Thyroid gland (tissue), 4 donors: ENCODE measurements around the gene CECR2. TPM values are rescaled to one million over a fixed set of nuclear protein-coding genes. Genes with fewer than 3 reads are reported as not detected.

ENCODE experiments used
- DNase-seq, 2 donors: peaks; one replicate each; pipeline ENCODE4 v3.0.0-alpha.2; 2019
- H3K27ac ChIP-seq, 3 donors: fragments of 200-600 bp; sonication (generic); 1 replicate in 2 of 3; 2 replicates in 1 of 3; pipeline ENCODE4 v1.5.1; 2016 to 2019; ENCODE audit warnings: mild to moderate bottlenecking in 1 of 3, moderate library complexity in 1 of 3
- H3K27me3 ChIP-seq: fragments of 200-600 bp; sonication (generic); one replicate; pipeline ENCODE4 v1.5.1; 2019
- H3K36me3 ChIP-seq, 2 donors: fragments of 200-600 bp; sonication (generic); one replicate each; pipeline ENCODE4 v1.5.1; 2016 to 2019
- H3K4me1 ChIP-seq, 2 donors: fragments of 200-600 bp; sonication (generic); one replicate each; pipeline ENCODE4 v1.5.1; 2017 to 2019
- H3K4me3 ChIP-seq, 3 donors: fragments of 200-600 bp; sonication (generic); replicated peaks in 1 of 3; 1 replicate in 2 of 3; 2 replicates in 1 of 3; pipeline ENCODE4 v1.5.1; 2016; ENCODE audit warnings: mild to moderate bottlenecking in 1 of 3
- H3K9me3 ChIP-seq: fragments of 200-600 bp; sonication (generic); one replicate; pipeline ENCODE4 v1.5.1; 2017
- CTCF ChIP-seq, 6 experiments: fragments of 200-600 bp in 3 of 6; fragments of 450-650 bp in 3 of 6; sonication (generic) in 3 of 6; IDR thresholded peaks; one replicate each; pipeline ENCODE4 v1.5.1; 2016 to 2019; ENCODE audit warnings: antibody characterized with exemption in 6 of 6, mild to moderate bottlenecking in 2 of 6, inconsistent platforms in 1 of 6, moderate library complexity in 1 of 6
- POLR2A ChIP-seq, 2 donors: fragments of 450-650 bp; IDR thresholded peaks; one replicate each; pipeline ENCODE4 v1.6.1; 2017; ENCODE audit warnings: antibody characterized with exemption in 2 of 2, mild to moderate bottlenecking in 2 of 2, moderate library complexity in 1 of 2
- WGBS, 2 donors: methylation state at CpG; one replicate each; pipeline ENCODE4 v1.1.5; 2017; 5-methylcytosine and 5-hydroxymethylcytosine counted together
- intact Hi-C: fragments of 100-400 bp; cut with DNase I; formaldehyde crosslinking; loops from one replicate; pipeline ENCODE4 v1.15.1; 2023
- total RNA-seq, 4 donors: library from RNA; depleted of rRNA; stranded (reverse); fragments of >200 nt; gene quantifications; one replicate each; pipeline ENCODE4 v1.2.3, GENCODE V29; 2016

The CECR2 gene
- total RNA-seq, 4 donors from 2014 or later: 1.5 to 7.7 (median 2.1) TPM

DNA sequence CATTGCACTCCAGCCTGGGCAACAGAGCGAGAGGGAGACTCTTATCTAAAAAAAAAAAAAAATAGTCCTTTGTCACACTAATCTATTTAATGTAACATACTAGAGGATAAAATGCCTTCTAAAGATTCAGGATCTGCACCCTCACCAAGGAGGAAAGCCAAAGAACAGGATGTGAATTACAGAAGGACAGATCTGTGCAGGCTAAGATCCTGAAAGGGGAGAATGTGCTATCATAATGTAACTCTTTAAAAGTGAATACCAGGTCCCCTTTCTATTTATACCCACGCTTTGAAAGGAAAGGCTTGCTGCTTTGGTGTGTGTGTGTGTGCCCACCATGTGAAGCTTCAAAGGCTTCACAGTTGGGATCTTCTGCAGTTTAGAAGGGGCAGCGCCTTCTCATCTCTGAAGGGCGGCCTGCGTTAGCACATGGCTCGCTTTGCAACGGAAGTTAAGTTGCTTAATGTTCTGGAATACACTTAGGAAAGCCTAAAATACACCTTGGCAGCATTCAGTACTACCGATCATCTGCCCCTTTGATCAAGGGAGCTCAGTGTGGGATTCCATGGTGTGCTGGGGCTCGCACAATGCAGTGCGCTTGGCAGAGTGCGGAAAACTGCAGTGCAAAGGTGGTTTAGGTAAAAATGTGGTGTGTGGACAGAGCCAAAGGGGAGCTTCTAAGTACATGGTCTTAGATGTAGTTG is 6.8 kb downstream of the CECR2 start:
- TF ChIP-seq CTCF (IDR thresholded peaks at IDR 0.05) (no peak), POLR2A (IDR thresholded peaks at IDR 0.05) (no peak)
- no peaks in the 10 kb centered on the region for H3K27me3 ChIP-seq
- no peak overlapping the region for H3K4me3 ChIP-seq
- H3K9me3 ChIP-seq: no peaks in the 10 kb centered on the region
- no peaks in the 10 kb centered on the region for H3K36me3 ChIP-seq
- H3K27ac ChIP-seq: no peak overlapping the region
- intact Hi-C loops: no loop called here
- H3K4me1 ChIP-seq: peaks cover 0 to 7% of the 10 kb centered on the region in 2 donors
- no peak for DNase-seq
- WGBS, 2 donors: 90 to 93% methylated on average over 11 of the region's 11 CpGs

GRCh38 chr22:17376950-17377349 is 7.7 kb downstream of the CECR2 start:
- TF ChIP-seq CTCF (IDR thresholded peaks at IDR 0.05) (no peak), POLR2A (IDR thresholded peaks at IDR 0.05) (no peak)
- H3K4me1 ChIP-seq: peaks cover 0 to 7% of the 10 kb centered on the region in 2 donors
- 88 to 100% methylated on average over 1 of the region's 1 CpG for WGBS, 2 donors
- H3K4me3 ChIP-seq: no peak overlapping the region
- H3K27ac ChIP-seq: no peak overlapping the region
- intact Hi-C loops: no loop called here
- DNase-seq: no peak
- no peaks in the 10 kb centered on the region for H3K36me3 ChIP-seq
- H3K27me3 ChIP-seq: no peaks in the 10 kb centered on the region
- H3K9me3 ChIP-seq: no peaks in the 10 kb centered on the region

DNA sequence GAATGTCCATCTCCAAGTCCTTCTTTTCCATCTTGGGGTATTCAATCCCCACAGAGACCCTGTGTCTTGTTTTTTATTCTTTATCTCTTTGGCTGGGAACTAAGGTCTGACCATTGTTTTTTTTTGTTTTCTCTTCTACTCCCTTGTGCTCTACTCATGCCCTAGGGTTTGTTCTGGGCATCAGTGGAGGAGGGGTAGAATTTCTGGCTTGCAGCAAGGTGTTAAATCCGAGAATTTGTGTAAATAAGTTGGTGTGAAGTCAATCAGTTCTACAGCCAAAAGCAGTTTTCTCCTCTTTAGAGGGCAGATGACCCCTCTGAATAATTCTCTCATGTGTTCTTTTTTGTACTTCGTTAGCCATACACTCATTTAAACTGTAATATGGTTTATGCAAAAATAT is 10.7 kb downstream of the CECR2 start:
- Histone ChIP-seq H3K27me3 (no peaks in the 10 kb centered on the region), H3K4me3 (no peak overlapping the region), H3K9me3 (no peaks in the 10 kb centered on the region), H3K4me1 (peaks cover 0 to 7% of the 10 kb centered on the region in 2 donors), H3K36me3 (no peaks in the 10 kb centered on the region), H3K27ac (no peak overlapping the region)
- TF ChIP-seq CTCF (IDR thresholded peaks at IDR 0.05): no peak
- TF ChIP-seq POLR2A (IDR thresholded peaks at IDR 0.05): no peak
- WGBS, 2 donors: 55 to 70% methylated on average over 2 of the region's 2 CpGs
- intact Hi-C loops: no loop called here
- DNase-seq: no peak

GRCh38 chr22:17380359-17381087 is 11.3 kb downstream of the CECR2 start:
- TF ChIP-seq POLR2A (IDR thresholded peaks at IDR 0.05): no peak
- 64 to 84% methylated on average over 6 of the region's 6 CpGs for WGBS, 2 donors
- Histone ChIP-seq H3K9me3 (no peaks in the 10 kb centered on the region), H3K27ac (no peak overlapping the region), H3K36me3 (no peaks in the 10 kb centered on the region), H3K27me3 (no peaks in the 10 kb centered on the region), H3K4me3 (no peak overlapping the region), H3K4me1 (peaks cover 0 to 7% of the 10 kb centered on the region in 2 donors)
- no peak for DNase-seq
- intact Hi-C loops: no loop called here

DNA sequence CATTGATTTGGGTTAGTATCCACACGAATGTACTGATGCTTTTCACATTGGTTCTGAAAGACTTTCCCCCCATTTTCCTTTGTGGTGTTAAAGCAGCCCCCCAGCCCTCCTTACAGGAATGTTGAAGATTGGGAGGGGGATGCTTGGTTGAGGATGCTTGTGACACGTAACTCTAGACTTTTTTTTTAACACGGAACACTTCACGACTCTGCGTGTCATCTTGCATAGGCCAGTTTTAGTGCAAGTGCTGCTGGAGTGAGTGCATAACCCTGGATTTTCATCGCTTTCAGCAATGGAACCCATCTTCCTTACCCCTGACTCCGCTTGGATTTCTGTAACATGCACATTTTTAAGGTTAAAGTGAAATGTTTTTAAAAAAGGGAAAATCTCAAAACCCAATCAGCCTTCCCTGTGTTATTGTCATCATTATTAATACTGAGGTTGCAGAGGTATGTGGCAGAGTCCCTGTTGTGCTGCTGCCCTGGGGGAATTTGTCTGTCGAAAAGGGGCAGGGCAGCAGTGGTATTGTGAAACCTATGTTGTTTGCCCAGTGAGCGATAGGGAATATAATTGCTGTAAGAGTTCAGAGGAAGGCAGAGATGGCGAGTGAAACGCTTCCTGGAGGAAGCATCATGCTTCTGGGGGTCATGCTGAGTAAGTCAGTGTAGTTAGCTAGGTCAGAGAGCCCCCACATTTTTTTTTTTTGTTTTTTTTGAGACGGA is 12.1 kb downstream of the CECR2 start:
- no peaks in the 10 kb centered on the region for H3K27me3 ChIP-seq
- no peak for TF ChIP-seq POLR2A (IDR thresholded peaks at IDR 0.05)
- TF ChIP-seq CTCF (IDR thresholded peaks at IDR 0.05): no peak
- peaks cover 0 to 7% of the 10 kb centered on the region in 2 donors for H3K4me1 ChIP-seq
- no peak overlapping the region for H3K4me3 ChIP-seq
- H3K27ac ChIP-seq: no peak overlapping the region
- intact Hi-C loops: no loop called here
- H3K36me3 ChIP-seq: no peaks in the 10 kb centered on the region
- DNase-seq: no peak
- WGBS, 2 donors: 80 to 84% methylated on average over 12 of the region's 12 CpGs
- H3K9me3 ChIP-seq: no peaks in the 10 kb centered on the region
